Breast epithelium (tissue), 4 donors: ENCODE results near the gene RBM23. TPM values are rescaled to one million over a fixed set of nuclear protein-coding genes. Genes with fewer than 3 reads are reported as not detected.

Experiments used
- DNase-seq, 2 donors: peaks; one replicate each; pipeline ENCODE4 v3.0.0-alpha.2; 2019; ENCODE audit warnings: low spot score in 2 of 2
- H3K27ac ChIP-seq, 2 donors: fragments of 200-600 bp; sonication (generic) in 1 of 2; one replicate each; pipeline ENCODE4 v1.5.1; 2016 to 2019; ENCODE audit warnings: mild to moderate bottlenecking in 1 of 2
- H3K27me3 ChIP-seq, 2 donors: fragments of 200-600 bp; sonication (generic) in 1 of 2; one replicate each; pipeline versions ENCODE4 v1.5.1 to v1.6.0; 2017 to 2019; ENCODE audit warnings: control low read depth in 1 of 2, mild to moderate bottlenecking in 1 of 2
- H3K36me3 ChIP-seq: fragments of 200-600 bp; one replicate; pipeline ENCODE4 v1.5.1; 2019
- H3K4me1 ChIP-seq, 2 donors: fragments of 200-600 bp; sonication (generic); one replicate each; pipeline ENCODE4 v1.5.1; 2016 to 2019; ENCODE audit warnings: control low read depth in 1 of 2
- H3K4me3 ChIP-seq, 3 donors: fragments of 200-600 bp; sonication (generic); 1 replicate in 2 of 3; 2 replicates in 1 of 3; pipeline ENCODE4 v1.5.1; 2016 to 2019; ENCODE audit warnings: mild to moderate bottlenecking in 3 of 3, moderate library complexity in 2 of 3
- H3K9me3 ChIP-seq, 2 donors: fragments of 200-600 bp; sonication (generic) in 1 of 2; one replicate each; pipeline ENCODE4 v1.5.1; 2016 to 2019; ENCODE audit warnings: control low read depth in 1 of 2
- POLR2A ChIP-seq: fragments of 450-650 bp; IDR thresholded peaks from one replicate; pipeline ENCODE4 v1.6.1; 2016; ENCODE audit warnings: antibody characterized with exemption, mild to moderate bottlenecking, moderate library complexity
- POLR2AphosphoS5 ChIP-seq, 3 donors: sonication (generic); formaldehyde crosslinking; IDR thresholded peaks; one replicate each; pipeline ENCODE4 v1.6.1; 2017; ENCODE audit warnings: antibody characterized with exemption in 3 of 3
- intact Hi-C: fragments of 100-400 bp; cut with DNase I; formaldehyde crosslinking; loops from one replicate; pipeline ENCODE4 v1.15.1; 2023; ENCODE audit warnings: low total_unique reads
- total RNA-seq, 3 donors: library from RNA; depleted of rRNA; stranded (reverse); fragments of >200 nt; gene quantifications; one replicate each; pipeline ENCODE4 v1.1.0, GENCODE V29; 2016
- TF ChIP-seq, protein P1 (sequence below), 3 donors: fragments of 450-650 bp; IDR thresholded peaks; one replicate each; pipeline ENCODE4 v1.5.1; 2016 to 2017; ENCODE audit warnings: antibody characterized with exemption in 3 of 3, mild to moderate bottlenecking in 3 of 3, moderate library complexity in 3 of 3

Gene RBM23
- total RNA-seq, 3 donors from 2014 or later: 85.5 to 194 (median 174) TPM

GRCh38 chr14:22872033-22872832, 46.7 kb downstream of the RBM23 start:
- peak overlapping the region; percentile 96 to 99 for H3K27ac ChIP-seq
- H3K27me3 ChIP-seq: no peaks in the 10 kb centered on the region
- H3K4me1 ChIP-seq: peaks cover 0 to 9% of the 10 kb centered on the region in 2 donors
- intact Hi-C loops: loop anchor here (1.0 kb wide), 1 partner anchor 16 kb away; no protein-coding TSS in a partner anchor
- DNase-seq: peak; percentile 86 to 88
- peaks cover 21% of the 10 kb centered on the region for H3K36me3 ChIP-seq
- peak overlapping the region; percentile 78 to 99 (median 95) for H3K4me3 ChIP-seq
- TF ChIP-seq POLR2AphosphoS5 (IDR thresholded peaks at IDR 0.05): peak in 2 of 3 donors; percentile 48 to 52
- TF ChIP-seq, protein P1, sequence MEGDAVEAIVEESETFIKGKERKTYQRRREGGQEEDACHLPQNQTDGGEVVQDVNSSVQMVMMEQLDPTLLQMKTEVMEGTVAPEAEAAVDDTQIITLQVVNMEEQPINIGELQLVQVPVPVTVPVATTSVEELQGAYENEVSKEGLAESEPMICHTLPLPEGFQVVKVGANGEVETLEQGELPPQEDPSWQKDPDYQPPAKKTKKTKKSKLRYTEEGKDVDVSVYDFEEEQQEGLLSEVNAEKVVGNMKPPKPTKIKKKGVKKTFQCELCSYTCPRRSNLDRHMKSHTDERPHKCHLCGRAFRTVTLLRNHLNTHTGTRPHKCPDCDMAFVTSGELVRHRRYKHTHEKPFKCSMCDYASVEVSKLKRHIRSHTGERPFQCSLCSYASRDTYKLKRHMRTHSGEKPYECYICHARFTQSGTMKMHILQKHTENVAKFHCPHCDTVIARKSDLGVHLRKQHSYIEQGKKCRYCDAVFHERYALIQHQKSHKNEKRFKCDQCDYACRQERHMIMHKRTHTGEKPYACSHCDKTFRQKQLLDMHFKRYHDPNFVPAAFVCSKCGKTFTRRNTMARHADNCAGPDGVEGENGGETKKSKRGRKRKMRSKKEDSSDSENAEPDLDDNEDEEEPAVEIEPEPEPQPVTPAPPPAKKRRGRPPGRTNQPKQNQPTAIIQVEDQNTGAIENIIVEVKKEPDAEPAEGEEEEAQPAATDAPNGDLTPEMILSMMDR (IDR thresholded peaks at IDR 0.05): peak; percentile 80 to 98 (median 91)
- no peak for TF ChIP-seq POLR2A
- H3K9me3 ChIP-seq: no peaks in the 10 kb centered on the region

DNA sequence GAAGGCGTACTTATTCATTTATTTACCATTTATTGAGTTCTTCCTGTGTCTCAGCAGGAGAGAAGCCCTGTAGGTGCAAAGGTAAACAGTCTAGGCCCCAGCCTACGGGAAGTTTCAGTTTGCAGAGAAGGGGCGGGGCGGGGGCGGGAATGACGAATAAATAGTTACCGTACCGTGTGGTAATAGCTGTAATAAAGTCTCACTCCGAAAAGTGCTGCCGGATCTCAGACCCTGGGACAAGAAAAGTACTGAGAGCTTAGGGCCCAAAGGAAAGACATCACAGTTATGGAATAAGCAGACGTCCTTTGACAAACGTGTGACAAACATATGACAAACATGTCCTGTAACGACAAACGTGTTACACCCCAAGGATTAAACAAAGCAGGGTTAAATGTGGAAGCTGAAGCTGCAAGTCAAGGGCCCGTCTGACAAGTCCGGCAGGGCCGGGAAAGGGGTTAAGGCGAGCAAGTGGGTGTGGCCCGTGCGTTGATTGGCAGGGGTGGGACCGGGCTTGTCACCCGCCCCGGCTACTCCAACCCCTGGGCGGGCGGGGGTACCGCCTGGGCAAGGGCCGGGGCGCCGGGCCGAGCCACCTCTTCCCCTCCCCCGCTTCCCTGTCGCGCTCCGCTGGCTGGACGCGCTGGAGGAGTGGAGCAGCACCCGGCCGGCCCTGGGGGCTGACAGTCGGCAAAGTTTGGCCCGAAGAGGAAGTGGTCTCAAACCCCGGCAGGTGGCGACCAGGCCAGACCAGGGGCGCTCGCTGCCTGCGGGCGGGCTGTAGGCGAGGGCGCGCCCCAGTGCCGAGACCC, 47.5 kb downstream of the RBM23 start, which contains the start of gene LRP10:
TSS of gene LRP10 (plus strand) at position 517 of the 809 bp plus-strand sequence. CDS start 564 bp downstream, outside the sequence.
- Histone ChIP-seq H3K27ac (peak within 1 kb of the TSS; percentile 96 to 99), H3K36me3 (peaks cover 13% of the 10 kb centered on the region), H3K9me3 (no peaks in the 10 kb centered on the region), H3K27me3 (no peaks in the 10 kb centered on the region), H3K4me1 (peaks cover 0 to 9% of the 10 kb centered on the region in 2 donors), H3K4me3 (peak within 1 kb of the TSS; percentile 78 to 99 (median 95))
- intact Hi-C loops: loop anchor here (1.0 kb wide), 1 partner anchor 17 kb away; no protein-coding TSS in a partner anchor
- TF ChIP-seq, protein P1 (IDR thresholded peaks at IDR 0.05): no peak
- TF ChIP-seq POLR2A (peak; percentile 72), POLR2AphosphoS5 (IDR thresholded peaks at IDR 0.05) (peak in 2 of 3 donors; percentile 67 to 74)
- peak; percentile 94 for DNase-seq

- peaks cover 11% of the 10 kb centered on the region for H3K36me3 ChIP-seq
- intact Hi-C loops: no loop called here
- H3K9me3 ChIP-seq: no peaks in the 10 kb centered on the region
- no peak for DNase-seq
- peaks cover 0 to 9% of the 10 kb centered on the region in 2 donors for H3K4me1 ChIP-seq
- H3K4me3 ChIP-seq: peak overlapping the region; percentile 78 to 99 (median 95)
- TF ChIP-seq POLR2A (no peak), POLR2AphosphoS5 (IDR thresholded peaks at IDR 0.05) (no peak)
- TF ChIP-seq, protein P1 (IDR thresholded peaks at IDR 0.05): no peak
- peak overlapping the region; percentile 96 to 99 for H3K27ac ChIP-seq
- H3K27me3 ChIP-seq: no peaks in the 10 kb centered on the region
Observed at GRCh38 chr14:22870811-22871223, 48.1 kb downstream of the RBM23 start.

DNA sequence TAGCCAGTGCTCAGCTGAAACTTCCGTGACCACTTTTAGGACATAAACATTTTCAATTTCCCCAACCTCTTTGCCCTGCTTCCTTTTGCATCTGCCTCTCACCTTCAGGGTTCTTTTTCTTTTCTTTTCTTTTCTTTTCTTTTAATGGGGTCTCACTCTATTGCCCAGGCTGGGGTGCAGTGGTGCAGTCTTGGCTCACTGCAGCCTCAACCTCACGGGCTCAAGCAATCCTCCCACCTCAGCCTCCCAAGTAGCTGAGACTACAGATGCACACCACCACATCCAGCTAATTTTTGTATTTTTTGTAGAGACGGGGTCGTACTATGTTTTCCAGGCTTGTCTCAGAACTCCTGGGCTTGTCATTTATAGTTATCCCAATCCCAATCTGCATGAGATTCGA, 52.1 kb downstream of the RBM23 start:
- no peak overlapping the region for H3K4me3 ChIP-seq
- TF ChIP-seq, protein P1 (IDR thresholded peaks at IDR 0.05): no peak
- TF ChIP-seq POLR2A (no peak), POLR2AphosphoS5 (IDR thresholded peaks at IDR 0.05) (no peak)
- no peaks in the 10 kb centered on the region for H3K27me3 ChIP-seq
- peaks cover 0 to 5% of the 10 kb centered on the region in 2 donors for H3K4me1 ChIP-seq
- H3K36me3 ChIP-seq: no peaks in the 10 kb centered on the region
- no peak for DNase-seq
- no peak overlapping the region for H3K27ac ChIP-seq
- intact Hi-C loops: no loop called here
- no peaks in the 10 kb centered on the region for H3K9me3 ChIP-seq
